Activated T-helper 1 cell treated with anti-CD3 and anti-CD28 coated beads, Interleukin-12 subunit alpha, Interleukin-12 subunit beta, Interleukin-2, Interleukin-4 antibody, amounts not matched to agents 30 ng/mL and 10 ng/mL and 1 ng/mL, durations not matched to agents 14 hours and 24 hours and 36 hours (primary cell): ENCODE results near the gene C5AR1. TPM values are rescaled to one million over a fixed set of nuclear protein-coding genes. Genes with fewer than 3 reads are reported as not detected.

Experiments
- DNase-seq: peaks from one replicate; pipeline ENCODE4 v3.0.0; 2021; ENCODE audit warnings: low spot score
- H3K27ac Mint-ChIP-seq: one replicate; pipeline ENCODE4 v1.8.0; 2021; ENCODE audit warnings: mild to moderate bottlenecking, mixed read lengths
- H3K27me3 Mint-ChIP-seq: one replicate; pipeline ENCODE4 v1.8.0; 2022; ENCODE audit warnings: mild to moderate bottlenecking, moderate library complexity, mixed read lengths; ENCODE audit not compliant: insufficient read depth
- H3K36me3 Mint-ChIP-seq: one replicate; pipeline ENCODE4 v1.8.0; 2021; ENCODE audit warnings: low read depth, mixed read lengths
- H3K4me1 Mint-ChIP-seq: one replicate; pipeline ENCODE4 v1.8.0; 2021; ENCODE audit warnings: low read depth, mixed read lengths
- H3K4me3 Mint-ChIP-seq: one replicate; pipeline ENCODE4 v1.8.0; 2021; ENCODE audit warnings: mild to moderate bottlenecking, moderate library complexity, mixed read lengths
- H3K9me3 Mint-ChIP-seq: one replicate; pipeline ENCODE4 v1.8.0; 2021; ENCODE audit warnings: mixed read lengths
- intact Hi-C: fragments of 100-400 bp; cut with micrococcal nuclease; formaldehyde crosslinking; loops from one replicate; pipeline ENCODE4 v1.15.1; 2024
- total RNA-seq: library from RNA; stranded (reverse); gene quantifications from 2 replicates; pipeline ENCODE4 v1.2.3, GENCODE V29; 2022

The C5AR1 gene
- total RNA-seq, 1 donor from 2014 or later, result 1.4 TPM

DNA sequence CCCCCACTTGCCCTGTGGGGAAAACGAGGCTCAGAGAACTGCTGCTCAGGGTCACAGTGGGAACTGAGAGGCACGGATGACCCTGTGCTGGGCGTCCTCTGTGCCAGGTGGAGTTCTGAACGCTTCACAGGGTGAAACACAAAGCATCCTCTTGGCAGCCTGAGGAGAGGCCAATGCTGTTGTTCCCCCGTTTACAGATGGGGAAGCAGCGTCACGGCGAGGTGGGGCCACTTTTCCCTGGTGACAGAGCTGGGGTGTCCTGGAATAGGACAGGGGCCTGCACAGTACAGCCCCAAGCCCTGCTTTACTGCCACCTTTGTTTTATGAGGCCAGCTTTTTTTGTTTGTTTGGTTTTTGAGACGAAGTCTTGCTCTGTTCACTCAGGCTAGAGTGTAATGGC lies 61.6 kb downstream of the C5AR1 start:
- Mint-ChIP-seq H3K4me3 (no peak overlapping the region), H3K9me3 (no peaks in the 10 kb centered on the region), H3K27ac (no peak overlapping the region), H3K36me3 (peaks cover 17% of the 10 kb centered on the region), H3K27me3 (no peaks in the 10 kb centered on the region), H3K4me1 (no peaks in the 10 kb centered on the region)
- intact Hi-C loops, result no loop called here
- DNase-seq, result no peak

Other genes with a start within 250 kb of the C5AR1 start
- 111 and 114 TPM in 2 replicates for gene ZC3H4, start 196.1 kb upstream of the C5AR1 start, total RNA-seq
- gene SAE1, start 179.0 kb upstream of the C5AR1 start, total RNA-seq, result 141 and 142 TPM in 2 replicates
- 13.8 and 15.4 TPM in 2 replicates for gene BBC3, start 78.7 kb upstream of the C5AR1 start, total RNA-seq
- gene CCDC9, start 53.3 kb upstream of the C5AR1 start, total RNA-seq, result 36.6 and 39.2 TPM in 2 replicates
- 9.3 and 10.2 TPM in 2 replicates for gene INAFM1, start 35.0 kb upstream of the C5AR1 start, total RNA-seq
- not detected in 2 replicates for gene C5AR2, start 22.3 kb downstream of the C5AR1 start, total RNA-seq
- gene DHX34, start 39.5 kb downstream of the C5AR1 start, total RNA-seq, result 31.1 and 33.9 TPM in 2 replicates
- not detected in 2 replicates for gene MEIS3, start 109.7 kb downstream of the C5AR1 start, total RNA-seq
- gene SLC8A2, start 162.0 kb downstream of the C5AR1 start, total RNA-seq, result 0.05 TPM in 1 of 2 replicates, not detected in the other
- 9.6 and 10.8 TPM in 2 replicates for gene KPTN, start 174.4 kb downstream of the C5AR1 start, total RNA-seq
- gene NAPA, start 205.2 kb downstream of the C5AR1 start, total RNA-seq, result 66.4 and 68.7 TPM in 2 replicates